Keratinocyte (primary cell): ENCODE data around the gene YPEL1. TPM values are rescaled to one million over a fixed set of nuclear protein-coding genes. Genes with fewer than 3 reads are reported as not detected.

Experiments used
- DNase-seq: peaks from one replicate; pipeline ENCODE4 v3.0.0-alpha.2; 2011; ENCODE audit warnings: low read depth, missing footprints, low spot score
- FAIRE-seq: peaks from 2 replicates; lab custom pipeline; 2011; peaks lifted over from hg19 to GRCh38; lab: Jason Lieb, UNC
- H2AFZ ChIP-seq: 2 replicates; pipeline ENCODE4 v1.6.0; 2012; ENCODE audit warnings: low read length, control low read depth, inconsistent platforms; ENCODE audit not compliant: control insufficient read depth
- H3K27ac ChIP-seq: 2 replicates; pipeline ENCODE4 v1.5.1; 2011; ENCODE audit warnings: low read length; ENCODE audit not compliant: control insufficient read depth, insufficient read depth
- H3K27me3 ChIP-seq: 3 replicates; pipeline ENCODE4 v1.6.0; 2011; ENCODE audit warnings: low read length; ENCODE audit not compliant: control insufficient read depth, insufficient read depth; ENCODE audit errors: extremely low read depth
- H3K36me3 ChIP-seq, 2 experiments: 2 replicates in 1 of 2; 3 replicates in 1 of 2; pipeline ENCODE4 v1.5.1; 2011; ENCODE audit warnings: low read length in 2 of 2, mild to moderate bottlenecking in 1 of 2; ENCODE audit not compliant: control insufficient read depth in 2 of 2, insufficient read depth in 2 of 2; ENCODE audit errors: extremely low read depth in 1 of 2
- H3K4me1 ChIP-seq: 3 replicates; pipeline ENCODE4 v1.5.1; 2011; ENCODE audit warnings: low read length; ENCODE audit not compliant: control insufficient read depth, insufficient read depth; ENCODE audit errors: extremely low read depth
- H3K4me2 ChIP-seq: 3 replicates; pipeline ENCODE4 v1.6.0; 2011; ENCODE audit warnings: low read depth, low read length; ENCODE audit not compliant: control insufficient read depth, insufficient read depth; ENCODE audit errors: extremely low read depth
- H3K4me3 ChIP-seq, 3 experiments: fragments of 200-600 bp in 1 of 3; sonication (generic) in 1 of 3; 2 replicates in 2 of 3; 3 replicates in 1 of 3; pipeline ENCODE4 v1.5.1; 2011 to 2016; ENCODE audit warnings: low read length in 3 of 3, mild to moderate bottlenecking in 3 of 3, control low read depth in 2 of 3, inconsistent platforms in 1 of 3, low read depth in 1 of 3, mixed read lengths in 1 of 3, mixed run types in 1 of 3, moderate library complexity in 1 of 3; ENCODE audit not compliant: control insufficient read depth in 2 of 3, insufficient read depth in 2 of 3; ENCODE audit errors: extremely low read depth in 1 of 3
- H3K79me2 ChIP-seq: 2 replicates; pipeline ENCODE4 v1.6.0; 2012; ENCODE audit warnings: low read length; ENCODE audit not compliant: control insufficient read depth, insufficient read depth
- H3K9ac ChIP-seq: 3 replicates; pipeline ENCODE4 v1.6.0; 2011; ENCODE audit warnings: low read length; ENCODE audit not compliant: control insufficient read depth, insufficient read depth; ENCODE audit errors: extremely low read depth
- H3K9me1 ChIP-seq: 3 replicates; pipeline ENCODE4 v1.6.0; 2011; ENCODE audit warnings: low read length; ENCODE audit not compliant: control insufficient read depth, insufficient read depth; ENCODE audit errors: extremely low read depth
- H3K9me3 ChIP-seq: 2 replicates; pipeline ENCODE4 v1.5.1; 2012; ENCODE audit warnings: low read depth, low read length; ENCODE audit not compliant: control insufficient read depth
- H4K20me1 ChIP-seq: 3 replicates; pipeline ENCODE4 v1.6.0; 2011; ENCODE audit warnings: low read length; ENCODE audit not compliant: control insufficient read depth, insufficient read depth; ENCODE audit errors: extremely low read depth
- CTCF ChIP-seq, 3 experiments: IDR thresholded peaks in 1 of 3; conservative IDR thresholded peaks in 1 of 3; optimal IDR thresholded peaks in 1 of 3; 2 replicates in 2 of 3; 3 replicates in 1 of 3; pipeline versions ENCODE3 to v1.5.1; 2011; ENCODE audit warnings: low read length in 3 of 3, mild to moderate bottlenecking in 3 of 3, moderate library complexity in 2 of 3, control low read depth in 1 of 3, inconsistent platforms in 1 of 3; ENCODE audit not compliant: insufficient read depth in 2 of 3; ENCODE audit errors: extremely low read depth in 1 of 3
- EZH2 ChIP-seq: IDR thresholded peaks from one replicate; pipeline ENCODE4 v1.6.1; 2012; ENCODE audit warnings: inconsistent platforms, mild to moderate bottlenecking, low read length, moderate library complexity
- dilution Hi-C: fragments of 300-500 bp; cut with MboI; formaldehyde crosslinking; loops from one replicate; pipeline ENCODE4 v1.7.0; 2020; ENCODE audit warnings: low sequenced_read_pairs; ENCODE audit not compliant: extremely low pct_ligation_motif_present
- polyA plus RNA-seq, 5 experiments: library from polyadenylated mRNA; depleted of rRNA in 3 of 5; stranded (reverse) in 3 of 5; stranded (forward) in 1 of 5; unstranded in 1 of 5; fragments of >200 nt; gene quantifications; 1 replicate in 1 of 5; 2 replicates in 3 of 5; 3 replicates in 1 of 5; pipeline versions ENCODE4 v1.2.1 to v1.2.3, GENCODE V29; 2011 to 2012; ENCODE audit warnings: missing spikeins in 2 of 5, low read depth in 1 of 5, low replicate concordance in 1 of 5

Gene YPEL1
- polyA plus RNA-seq, 1 donor (not counting 4 experiments of a cell fraction or from before 2014, with no cell fraction given) = 0.03 TPM

- Histone ChIP-seq H2AFZ (no peak overlapping the region), H3K36me3 (no peaks in the 10 kb centered on the region), H3K27ac (no peak overlapping the region), H3K9me1 (no peaks in the 10 kb centered on the region), H4K20me1 (no peaks in the 10 kb centered on the region), H3K27me3 (peaks cover 19% of the 10 kb centered on the region), H3K9me3 (no peaks in the 10 kb centered on the region), H3K4me2 (no peak overlapping the region), H3K9ac (no peak overlapping the region), H3K79me2 (no peaks in the 10 kb centered on the region), H3K4me1 (peaks cover 5% of the 10 kb centered on the region), H3K4me3 (no peak overlapping the region)
- no peak for DNase-seq
- dilution Hi-C loops = no loop called here
- FAIRE-seq = no peak
- TF ChIP-seq EZH2 (no peak), CTCF (optimal IDR thresholded peaks at IDR 0.05 in 1 of 3, IDR thresholded peaks at IDR 0.05 in 1 of 3, conservative IDR thresholded peaks at IDR 0.05 in 1 of 3; ENCODE audit: extremely low read depth in 1 of 3, insufficient read depth in 2 of 3, low read length in 3 of 3) (no peak)
Observed at GRCh38 chr22:21738081-21738480, 2.5 kb upstream of the YPEL1 start.

GRCh38 chr22:21736948-21737347 lies 1.4 kb upstream of the YPEL1 start:
- H3K79me2 ChIP-seq = no peaks in the 10 kb centered on the region
- no peak for FAIRE-seq
- no peaks in the 10 kb centered on the region for H4K20me1 ChIP-seq
- no peaks in the 10 kb centered on the region for H3K36me3 ChIP-seq
- no peak overlapping the region for H3K4me3 ChIP-seq
- dilution Hi-C loops = no loop called here
- no peak overlapping the region for H3K4me2 ChIP-seq
- no peaks in the 10 kb centered on the region for H3K9me1 ChIP-seq
- H3K9ac ChIP-seq = no peak overlapping the region
- no peaks in the 10 kb centered on the region for H3K9me3 ChIP-seq
- no peak overlapping the region for H2AFZ ChIP-seq
- no peak for DNase-seq
- TF ChIP-seq EZH2 (no peak), CTCF (optimal IDR thresholded peaks at IDR 0.05 in 1 of 3, IDR thresholded peaks at IDR 0.05 in 1 of 3, conservative IDR thresholded peaks at IDR 0.05 in 1 of 3; ENCODE audit: extremely low read depth in 1 of 3, insufficient read depth in 2 of 3, low read length in 3 of 3) (no peak)
- H3K27me3 ChIP-seq = peaks cover 19% of the 10 kb centered on the region
- peaks cover 5% of the 10 kb centered on the region for H3K4me1 ChIP-seq
- no peak overlapping the region for H3K27ac ChIP-seq
